ENCODE results near the gene PRPSAP1.
"Not testable (repeated sequence)": the region's sequence is repeated elsewhere in the genome, so short reads cannot be mapped to it uniquely, and the experiment has no call there.

Gene PRPSAP1

DNA sequence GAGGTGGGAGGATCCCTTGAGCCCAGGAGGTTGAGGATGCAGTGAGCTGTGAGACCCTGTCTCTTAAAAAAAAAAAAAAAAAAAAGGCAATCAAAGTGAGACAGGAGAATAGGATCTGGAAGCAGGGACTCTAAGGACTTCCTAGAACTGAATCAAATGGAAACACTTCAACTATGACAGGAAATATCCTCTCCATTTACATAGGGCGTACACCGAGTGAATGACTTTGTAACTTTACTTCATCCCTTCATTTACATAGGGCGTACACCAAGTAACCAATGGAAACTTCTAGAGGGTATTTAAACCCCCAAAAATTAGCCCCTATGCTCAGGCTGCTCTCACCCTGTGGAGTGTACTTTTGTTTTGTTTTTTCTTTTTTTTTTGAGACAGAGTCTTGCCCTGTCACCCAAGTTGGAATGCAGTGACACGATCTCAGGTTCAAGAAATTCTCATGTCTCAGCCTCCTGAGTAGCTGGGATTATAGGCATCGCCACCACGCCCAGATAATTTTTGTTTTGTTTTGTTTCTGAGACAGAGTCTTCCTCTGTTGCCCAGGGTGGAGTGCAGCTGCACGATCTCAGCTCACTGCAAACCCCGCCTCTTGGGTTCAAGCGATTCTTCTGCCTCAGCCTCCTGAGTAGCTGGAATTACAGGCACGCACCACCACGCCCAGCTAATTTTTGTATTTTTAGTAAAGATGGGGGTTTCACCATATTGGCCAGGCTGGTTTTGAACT lies 9.6 kb upstream of the PRPSAP1 start:
- DNase-seq (ENCODE audit: insufficient read length, low spot score) (no peak), FAIRE-seq (no peak)

DNA sequence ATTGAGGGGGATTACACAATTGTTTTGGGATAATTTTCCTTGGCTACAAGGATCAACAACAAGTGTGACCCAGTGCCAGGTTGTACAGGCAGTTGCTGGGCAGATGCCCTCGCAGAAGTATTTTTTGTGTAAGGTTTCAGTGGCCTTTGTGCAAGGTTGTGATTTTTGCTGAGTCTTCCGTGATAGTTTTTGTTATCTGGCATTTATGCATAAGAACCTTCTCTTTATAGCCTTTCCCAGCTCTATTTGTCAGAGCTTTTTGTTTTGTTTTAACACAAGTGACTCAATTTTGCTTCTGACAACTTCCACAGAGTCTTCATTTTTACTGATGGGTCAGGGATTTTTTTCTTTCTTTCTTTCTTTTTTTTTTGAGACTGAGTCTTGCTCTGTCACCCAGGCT lies 6.7 kb upstream of the PRPSAP1 start:
- no peak for FAIRE-seq
- DNase-seq (ENCODE audit: insufficient read length, low spot score): no peak

DNA sequence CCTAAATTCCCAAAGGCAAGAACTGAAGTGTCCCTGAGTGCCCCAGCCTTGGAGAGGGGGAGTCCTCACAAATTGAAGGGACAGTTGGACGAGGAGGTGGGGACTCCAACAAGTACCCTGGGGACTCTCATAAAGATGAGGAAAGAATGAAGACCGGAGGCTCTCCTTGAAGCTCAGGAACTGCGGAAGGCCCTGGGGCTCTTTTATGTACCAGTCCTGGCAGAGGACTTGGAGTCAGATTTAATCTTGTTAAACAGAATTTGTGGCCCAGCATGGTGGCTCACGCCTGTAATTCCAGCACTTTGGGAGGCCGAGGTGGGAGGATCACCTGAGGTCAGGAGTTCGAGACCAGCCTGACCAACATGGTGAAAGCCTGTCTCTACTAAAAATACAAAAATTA lies 6.1 kb upstream of the PRPSAP1 start:
- DNase-seq (ENCODE audit: insufficient read length, low spot score); FAIRE-seq: not testable (repeated sequence)

DNA sequence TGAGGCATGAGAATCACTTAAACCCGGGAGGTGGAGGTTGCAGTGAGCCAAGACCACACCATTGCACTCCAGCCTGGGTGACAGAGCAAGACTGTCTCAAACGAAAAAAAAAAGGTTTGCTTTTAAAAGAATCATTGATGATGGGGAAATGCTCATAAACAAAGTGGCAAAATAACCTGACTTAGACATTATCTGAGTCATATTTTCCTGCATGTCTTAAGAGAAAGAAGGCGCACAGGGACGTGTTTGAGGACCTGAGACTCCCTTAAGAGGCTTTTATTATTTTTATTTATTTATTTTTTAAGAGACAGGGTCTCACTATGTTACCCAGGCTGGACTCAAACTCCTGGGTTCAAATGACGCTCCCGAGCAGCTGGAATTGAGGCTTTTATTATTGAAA lies 5.7 kb upstream of the PRPSAP1 start:
- FAIRE-seq: no peak
- no peak for DNase-seq (ENCODE audit: insufficient read length, low spot score)

DNA sequence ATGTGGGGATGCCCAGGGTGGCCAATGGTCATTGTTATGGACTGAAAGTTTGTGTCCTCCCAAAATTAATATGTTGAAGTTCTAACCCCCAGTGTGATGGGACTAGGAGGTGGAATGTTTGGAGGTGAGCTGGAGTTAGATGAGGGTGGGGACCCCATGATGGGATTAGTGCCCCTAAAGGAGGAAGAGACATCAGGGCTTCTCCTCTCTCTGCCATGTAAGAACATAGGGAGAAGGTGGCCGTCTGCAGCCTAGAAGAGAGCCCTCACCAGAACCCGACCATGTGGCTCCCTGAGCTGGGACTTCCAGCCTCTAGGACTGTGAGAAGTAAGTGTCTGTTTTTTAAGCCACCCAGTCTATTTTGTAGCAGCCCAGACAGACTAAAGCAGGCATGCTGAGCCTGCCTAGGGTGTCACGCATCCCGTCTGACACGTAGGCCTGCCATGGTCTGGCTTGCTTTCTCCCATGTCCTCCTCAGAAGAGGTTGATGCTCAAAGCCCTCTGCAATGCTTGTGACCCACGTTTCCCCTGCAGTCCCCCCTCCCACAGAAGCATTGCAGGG lies 4.0 kb upstream of the PRPSAP1 start:
- FAIRE-seq (no peak), DNase-seq (ENCODE audit: insufficient read length, low spot score) (no peak)

DNA sequence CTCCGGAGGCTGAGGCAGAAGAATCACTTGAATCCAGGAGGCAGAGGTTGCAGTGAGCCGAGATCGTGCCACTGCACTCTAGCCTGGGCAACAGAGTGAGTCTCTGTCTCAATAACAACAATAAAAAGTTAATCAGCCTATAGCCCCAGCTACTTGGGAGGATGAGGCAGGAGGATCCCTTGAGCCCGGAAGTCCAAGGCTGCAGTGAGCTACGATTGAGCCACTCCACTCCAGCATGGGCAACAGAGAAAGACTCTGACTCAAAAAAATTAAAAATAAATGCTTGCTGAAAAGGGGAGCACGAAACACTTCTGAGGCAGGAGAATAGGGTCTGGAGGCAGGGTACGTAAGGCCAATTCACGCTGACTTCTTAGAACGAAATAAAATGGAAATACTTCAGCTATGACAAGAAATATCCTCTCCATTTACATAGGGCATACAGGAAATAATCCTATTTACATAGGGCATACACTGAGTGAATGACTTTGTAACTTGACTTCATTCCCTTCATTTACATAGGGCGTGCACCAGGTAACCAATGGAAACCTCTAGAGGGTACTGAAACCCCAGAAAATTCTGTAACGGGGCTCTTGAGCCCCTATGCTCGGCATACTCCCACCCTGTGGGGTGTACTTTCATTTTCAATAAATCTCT lies 3.2 kb upstream of the PRPSAP1 start:
- no peak for FAIRE-seq
- no peak for DNase-seq (ENCODE audit: insufficient read length, low spot score)

DNA sequence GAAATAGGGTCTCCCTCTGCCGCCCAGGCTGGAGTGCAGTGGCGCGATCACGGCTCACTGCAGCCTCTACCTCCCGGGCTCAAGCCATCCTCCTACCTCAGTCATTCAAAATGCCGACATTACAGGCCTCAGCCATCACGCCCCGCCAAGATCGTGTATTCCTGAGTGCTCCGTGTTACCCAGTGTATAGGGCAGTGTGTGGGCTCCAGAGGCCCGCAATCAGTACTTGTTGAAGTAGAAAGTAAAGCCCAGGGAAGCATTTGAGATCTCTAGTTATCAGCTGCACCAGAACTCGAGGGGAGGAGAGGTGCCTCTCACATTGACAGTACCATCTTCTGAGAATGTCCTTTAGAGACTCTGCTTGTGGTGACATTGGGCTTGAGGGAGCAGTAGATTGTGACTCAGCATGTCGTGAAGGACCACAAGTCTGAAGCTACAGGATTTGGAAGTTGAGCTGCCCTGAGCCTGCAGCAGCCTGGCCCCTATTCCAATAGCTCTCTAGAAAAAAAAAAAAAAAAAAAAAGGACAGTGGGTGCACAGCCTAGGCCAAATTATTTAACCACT lies 1.1 kb upstream of the PRPSAP1 start:
- FAIRE-seq (no peak), DNase-seq (ENCODE audit: insufficient read length, low spot score) (no peak)

DNA sequence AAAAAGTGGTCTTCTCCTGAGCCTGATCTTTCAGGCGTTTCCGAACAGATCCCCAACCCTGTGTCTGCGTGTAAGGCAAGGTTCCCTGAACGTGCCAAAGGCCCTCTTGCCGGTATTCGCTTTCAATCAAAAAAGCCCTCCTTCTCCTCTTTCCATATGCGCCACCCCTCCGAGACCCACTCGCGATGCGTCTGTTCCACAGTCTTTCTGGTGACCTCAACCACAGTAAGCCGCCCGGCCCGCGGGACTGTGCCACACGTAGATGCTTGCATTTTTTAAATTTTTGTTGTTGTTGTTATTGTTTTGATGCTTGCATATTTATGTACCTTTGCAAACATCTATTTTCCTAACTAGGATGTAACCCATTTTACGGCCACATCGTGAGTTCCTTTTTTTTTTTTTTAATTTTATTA lies 607 bp upstream of the PRPSAP1 start:
- DNase-seq (ENCODE audit: insufficient read length, low spot score) (no peak), FAIRE-seq (no peak)

DNA sequence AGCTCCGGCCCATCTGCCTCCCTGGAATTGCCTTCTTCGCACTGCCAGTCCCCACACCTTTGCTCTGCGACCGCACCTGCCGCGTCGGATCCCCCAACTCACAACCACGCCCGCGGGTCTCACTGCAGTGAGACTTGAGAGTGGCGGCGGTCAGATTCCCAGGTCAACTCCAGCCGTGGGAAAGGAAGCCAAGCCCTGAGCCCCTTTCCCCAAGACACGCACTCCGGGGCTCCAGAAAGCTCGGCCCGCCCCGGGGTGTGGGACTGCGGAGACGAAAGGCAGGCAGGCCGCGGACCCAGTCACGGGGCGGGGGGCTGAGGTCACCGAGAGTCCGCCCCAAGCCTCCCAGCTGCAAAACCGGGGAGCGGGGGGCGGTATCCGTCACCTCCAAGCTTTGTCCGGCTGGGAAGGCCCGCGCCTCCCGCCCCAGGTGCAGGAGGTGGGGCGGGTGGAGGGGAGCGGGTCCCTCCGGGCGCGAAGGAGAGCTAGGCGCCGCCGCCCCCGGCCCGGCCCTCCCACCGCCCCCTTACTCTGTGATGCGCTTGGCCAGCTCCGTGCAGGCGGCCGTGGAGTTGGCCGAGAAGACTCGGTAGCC lies 615 bp downstream of the PRPSAP1 start:
- FAIRE-seq (no peak), DNase-seq (ENCODE audit: insufficient read length, low spot score) (peak; percentile 40)

DNA sequence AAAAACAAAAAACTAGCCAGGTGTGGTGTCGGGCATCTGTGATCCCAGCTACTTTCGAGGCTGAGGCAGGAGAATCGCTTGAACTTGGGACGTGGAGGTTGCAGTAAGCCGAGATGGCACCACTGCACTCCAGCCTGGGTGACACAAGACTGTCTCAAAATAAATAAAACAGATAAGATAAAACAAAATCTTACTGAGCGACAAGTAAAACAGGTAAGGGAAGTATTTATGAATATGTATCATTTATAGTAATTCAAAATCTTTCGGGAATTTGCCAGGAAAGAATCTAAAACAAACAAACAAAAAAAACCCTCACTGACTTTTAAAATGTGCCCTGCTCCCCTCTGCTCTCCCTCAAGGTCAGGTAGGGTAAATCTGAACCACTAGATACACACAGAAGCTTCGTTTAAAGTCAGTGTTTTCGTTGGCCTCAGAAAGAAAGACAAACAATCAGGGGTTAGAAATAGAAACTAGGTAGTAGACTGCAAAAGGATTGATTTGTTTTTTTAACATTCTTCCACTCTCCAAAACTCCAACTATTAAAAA lies 2.1 kb downstream of the PRPSAP1 start:
- FAIRE-seq (no peak), DNase-seq (ENCODE audit: insufficient read length, low spot score) (no peak)

DNA sequence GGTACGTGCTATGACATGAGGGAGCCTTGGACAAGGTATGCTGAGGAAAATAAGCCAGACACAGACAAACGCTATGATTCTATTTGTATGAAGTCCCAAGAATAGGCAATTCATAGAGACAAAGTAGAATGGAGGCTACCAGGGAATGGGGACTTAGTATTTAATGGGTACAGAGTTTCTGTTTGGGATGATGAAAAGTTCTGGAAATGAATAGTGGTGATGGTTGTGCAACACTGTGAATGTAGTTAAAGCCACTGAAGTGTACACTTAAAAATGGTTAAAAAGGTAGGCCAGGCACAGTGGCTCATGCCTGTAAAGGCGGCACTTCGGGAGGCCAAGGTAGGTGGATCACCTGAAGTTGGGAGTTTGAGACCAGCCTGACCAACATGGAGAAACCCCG lies 3.3 kb downstream of the PRPSAP1 start:
- no peak for FAIRE-seq
- no peak for DNase-seq (ENCODE audit: insufficient read length, low spot score)

DNA sequence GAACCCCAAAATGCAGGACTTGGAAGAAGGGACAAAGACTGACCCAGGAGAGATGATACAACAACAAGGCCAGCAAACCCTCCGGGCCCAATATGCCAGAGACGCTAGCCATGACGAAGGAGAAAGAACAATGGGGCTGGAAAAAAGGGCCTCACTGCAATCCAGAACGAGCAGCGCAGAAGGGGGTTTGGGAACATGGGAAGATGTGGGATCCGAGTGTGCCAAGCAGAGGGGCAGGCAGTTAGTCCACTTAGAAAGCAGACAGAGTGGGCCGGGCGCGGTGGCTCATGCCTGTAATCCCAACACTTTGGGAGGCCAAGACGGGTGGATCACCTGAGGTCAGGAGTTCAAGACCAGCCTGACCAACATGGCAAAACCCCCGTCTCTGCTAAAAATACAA lies 6.8 kb downstream of the PRPSAP1 start:
- not testable (repeated sequence) for FAIRE-seq; DNase-seq (ENCODE audit: insufficient read length, low spot score)

DNA sequence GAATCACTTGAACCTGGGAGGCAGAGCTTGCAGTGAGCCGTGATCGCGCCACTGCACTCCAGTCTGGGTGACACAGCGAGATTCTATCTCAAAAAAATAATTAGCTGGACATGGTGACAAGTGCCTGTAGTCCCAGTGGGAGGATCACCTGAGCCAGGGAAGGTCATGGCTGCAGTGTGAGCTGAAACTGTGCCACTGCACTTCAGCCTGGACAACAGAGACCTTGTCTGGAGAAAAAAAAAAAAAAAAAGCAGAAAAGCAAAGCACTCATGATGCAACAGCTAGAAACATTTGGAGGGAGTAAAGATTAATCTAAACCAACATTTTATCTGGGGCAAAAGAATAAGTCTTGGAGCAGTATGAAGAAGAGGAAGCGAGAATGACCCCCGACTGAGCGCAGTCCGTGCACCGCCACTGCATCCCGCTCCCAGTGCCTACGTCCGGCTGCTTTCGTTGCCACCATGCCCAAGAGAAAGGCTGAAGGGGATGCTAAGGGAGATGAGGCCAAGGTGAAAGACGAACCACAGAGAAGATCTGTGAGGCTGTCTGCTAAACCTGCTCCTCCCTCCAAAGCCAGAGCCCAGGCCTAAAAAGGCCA lies 8.2 kb downstream of the PRPSAP1 start:
- no peak for FAIRE-seq
- no peak for DNase-seq (ENCODE audit: insufficient read length, low spot score)

DNA sequence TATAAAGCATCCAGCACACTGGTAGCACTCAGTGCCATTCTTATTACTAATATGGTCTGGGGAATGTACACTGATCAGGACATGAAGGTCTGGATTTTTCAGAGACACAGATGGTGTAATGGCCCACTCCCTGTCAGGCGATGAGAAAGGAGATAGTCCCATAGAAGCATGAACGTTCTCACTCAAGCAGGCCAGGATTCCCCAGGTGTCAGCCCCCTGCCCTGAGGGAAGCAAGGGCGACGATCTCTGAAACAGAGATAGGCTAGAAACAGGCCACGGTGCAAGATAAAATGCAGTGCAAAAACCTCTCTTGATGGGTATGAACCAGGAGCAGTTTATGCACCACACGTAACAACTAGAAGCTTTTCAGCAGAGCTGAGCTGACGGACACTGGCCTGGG lies 10.6 kb downstream of the PRPSAP1 start:
- DNase-seq (ENCODE audit: insufficient read length, low spot score) (no peak), FAIRE-seq (no peak)

DNA sequence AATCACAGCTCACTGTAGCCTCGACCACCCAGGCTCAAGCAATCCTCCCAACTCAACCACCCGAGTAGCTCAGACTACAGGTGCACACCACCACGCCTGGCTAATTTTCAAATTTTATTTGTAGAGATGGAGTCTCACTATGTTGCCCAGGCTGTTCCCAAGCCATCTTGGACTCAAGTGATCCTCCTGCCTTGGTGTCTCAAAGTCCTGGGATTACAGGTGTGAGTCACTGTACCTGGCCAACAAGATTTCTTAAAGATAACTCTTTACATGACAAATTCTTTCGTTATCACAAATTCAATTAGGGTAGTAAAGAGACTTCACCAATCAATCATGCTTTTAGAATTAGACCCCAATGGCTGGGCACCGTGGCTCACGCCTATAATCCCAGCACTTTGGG lies 12.4 kb downstream of the PRPSAP1 start:
- FAIRE-seq: no peak
- no peak for DNase-seq (ENCODE audit: insufficient read length, low spot score)

DNA sequence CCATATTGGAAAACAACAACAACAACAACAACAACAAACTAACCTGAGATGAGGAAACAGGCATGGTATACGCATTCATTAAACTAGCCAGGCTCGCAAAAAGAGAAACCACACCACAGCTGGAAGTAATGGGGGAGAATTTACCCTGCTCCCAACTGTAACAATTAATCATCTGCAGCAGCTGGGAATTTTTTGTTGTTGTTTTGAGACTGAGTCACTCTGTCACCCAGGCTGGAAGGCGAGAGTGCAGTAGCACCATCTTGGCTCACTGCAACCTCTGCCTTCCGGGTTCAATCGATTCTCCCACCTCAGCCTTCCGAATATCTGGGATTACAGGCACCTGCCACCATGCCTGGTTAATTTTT lies 16.3 kb downstream of the PRPSAP1 start:
- DNase-seq (ENCODE audit: insufficient read length, low spot score) (no peak), FAIRE-seq (no peak)

DNA sequence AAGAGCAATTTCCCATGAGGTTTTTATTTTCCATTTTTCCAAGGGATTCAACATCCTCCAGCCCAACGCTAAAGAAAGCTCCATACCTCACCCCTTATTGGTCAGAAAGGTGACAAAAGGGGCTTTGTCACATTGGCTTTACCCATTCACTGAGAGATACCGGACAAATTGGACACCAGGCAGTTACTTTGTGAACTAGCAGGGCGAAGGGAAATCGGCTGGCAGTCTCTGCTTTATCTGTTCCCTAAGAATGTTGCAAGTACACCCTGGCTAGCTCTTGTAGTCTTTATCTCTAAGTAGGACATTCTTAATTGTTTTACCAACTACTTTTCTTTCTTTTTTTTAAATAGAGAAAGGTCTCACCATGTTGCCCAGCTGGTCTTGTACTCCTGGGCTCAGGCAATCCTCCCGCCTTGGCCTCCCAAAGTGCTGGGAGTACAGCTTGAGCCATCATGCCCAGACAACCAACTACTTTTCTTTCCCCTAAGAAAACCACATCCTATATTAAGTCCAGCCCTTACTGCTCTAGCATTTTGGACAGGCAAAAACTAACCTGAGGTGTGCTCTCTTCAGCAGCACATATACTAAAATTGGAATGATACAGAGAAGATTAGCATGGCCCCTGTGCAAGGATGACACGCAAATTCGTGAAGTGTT lies 16.8 kb downstream of the PRPSAP1 start:
- FAIRE-seq: no peak

DNA sequence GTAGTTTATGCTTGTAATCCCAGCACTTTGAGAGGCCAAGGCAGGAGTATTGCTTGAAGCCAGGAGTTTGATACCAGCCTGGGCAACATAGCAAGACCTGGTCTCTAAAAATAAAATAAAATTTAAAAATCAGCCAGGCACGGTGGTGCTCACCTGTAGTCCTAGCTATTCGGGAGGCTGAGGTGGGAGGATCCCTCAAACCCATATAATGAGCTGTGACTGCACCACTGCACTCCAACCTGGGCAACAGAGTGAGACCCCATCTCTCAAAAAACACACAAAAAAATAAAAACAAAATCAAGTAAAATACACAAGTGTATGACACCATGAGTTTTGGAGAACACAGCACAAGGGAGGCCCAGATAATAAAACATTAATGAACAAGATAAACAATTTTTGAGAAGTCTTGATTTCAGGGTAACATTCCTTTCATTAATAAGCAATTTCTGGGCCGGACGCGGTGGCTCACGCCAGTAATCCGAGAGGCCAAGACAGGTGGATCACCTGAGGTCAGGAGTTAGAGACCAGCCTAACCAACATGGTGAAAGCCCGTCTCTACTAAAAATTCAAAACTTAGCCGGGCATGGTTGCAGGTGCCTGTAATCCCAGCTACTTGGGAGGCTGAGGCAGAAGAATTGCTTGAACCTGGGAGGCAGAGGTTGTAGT lies 17.9 kb downstream of the PRPSAP1 start:
- FAIRE-seq (no peak), DNase-seq (ENCODE audit: insufficient read length, low spot score) (no peak)

More for the DNA sequence above, 16.8 kb downstream of the PRPSAP1 start:
- no peak for DNase-seq (ENCODE audit: insufficient read length, low spot score)

DNA sequence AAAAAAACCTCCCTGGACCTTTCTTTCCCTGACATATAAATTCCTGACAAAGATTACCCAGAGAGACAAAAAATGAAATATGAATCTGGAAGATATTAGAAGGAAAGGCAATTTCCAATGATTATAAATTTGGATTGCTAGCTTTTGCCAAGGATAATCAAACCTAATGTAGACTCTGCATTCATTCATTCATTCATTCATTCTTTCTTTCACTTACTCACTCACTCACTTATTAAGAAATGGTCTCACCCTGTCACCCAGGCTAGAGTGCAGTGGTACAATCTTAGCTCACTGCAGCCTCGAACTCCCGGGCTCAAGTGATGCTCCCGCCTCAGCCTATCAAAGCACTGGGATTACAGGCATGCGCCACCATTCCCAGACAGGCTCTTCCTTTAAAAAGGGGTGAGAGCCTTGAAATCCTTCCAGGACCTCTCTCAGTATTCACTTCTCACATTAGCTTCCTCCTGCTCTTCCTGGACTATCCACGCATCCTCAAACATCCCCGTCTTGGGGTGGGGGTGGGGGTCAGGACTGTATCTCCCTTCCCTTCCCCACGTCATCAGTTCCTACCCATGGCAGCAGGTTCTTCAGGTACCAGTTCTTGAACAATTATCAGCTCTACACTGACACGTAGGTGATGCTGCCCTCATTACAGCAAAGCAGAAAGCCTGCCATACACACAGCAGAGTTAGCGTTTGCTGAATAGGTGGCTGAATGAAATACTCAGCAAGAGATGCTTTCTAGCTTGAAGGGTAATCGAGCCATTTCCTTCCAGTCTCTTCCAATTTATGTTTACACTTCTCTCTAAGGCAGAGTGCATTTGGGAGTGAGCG lies 19.8 kb downstream of the PRPSAP1 start:
- FAIRE-seq: no peak
- DNase-seq (ENCODE audit: insufficient read length, low spot score): no peak
